ENCODE measurements around the gene TMEM214.
"Not testable (repeated sequence)": the region's sequence is repeated elsewhere in the genome, so short reads cannot be mapped to it uniquely, and the experiment has no call there.

TMEM214 gene

GRCh38 chr2:27073782-27074181 is 41.0 kb downstream of the TMEM214 start:
- TF ChIP-seq ELF4 (IDR thresholded peaks at IDR 0.05) (no peak), SUZ12 (IDR thresholded peaks at IDR 0.05) (no peak), CTBP1 (IDR thresholded peaks at IDR 0.05; ENCODE audit: borderline replicate concordance) (no peak), TARDBP (IDR thresholded peaks at IDR 0.05) (no peak), ZNF384 (IDR thresholded peaks at IDR 0.05) (no peak), FOXK2 (IDR thresholded peaks at IDR 0.05) (no peak), PKNOX1 (IDR thresholded peaks at IDR 0.05) (no peak), FOXA1 (IDR thresholded peaks at IDR 0.05) (no peak), FOXM1 (IDR thresholded peaks at IDR 0.05; ENCODE audit: borderline replicate concordance) (no peak), L3MBTL2 (conservative IDR thresholded peaks at IDR 0.05) (no peak), LEF1 (IDR thresholded peaks at IDR 0.05; ENCODE audit: borderline replicate concordance) (no peak), ARNT (IDR thresholded peaks at IDR 0.05) (no peak)
- DNase-seq (ENCODE audit: extremely low spot score), result no peak
- ChIA-PET CTCF (no interaction called here), POLR2A (interaction anchor here (4.5 to 5.2 kb wide), 2 partner anchors 9 to 21 kb away, joined by 76 to 91 read pairs; partner anchors contain the start of gene AGBL5)

- no peak for TF ChIP-seq BHLHE40 (IDR thresholded peaks at IDR 0.05; ENCODE audit: borderline replicate concordance)
- TF ChIP-seq FOXK2 (IDR thresholded peaks at IDR 0.05), result no peak
- TF ChIP-seq ELF4 (IDR thresholded peaks at IDR 0.05), result no peak
- TF ChIP-seq PKNOX1 (IDR thresholded peaks at IDR 0.05), result no peak
- TF ChIP-seq HDGF (IDR thresholded peaks at IDR 0.05; ENCODE audit: borderline replicate concordance), result no peak
- TF ChIP-seq ARNT (IDR thresholded peaks at IDR 0.05), result no peak
- TF ChIP-seq CTBP1 (IDR thresholded peaks at IDR 0.05; ENCODE audit: borderline replicate concordance), result no peak
- no peak for TF ChIP-seq SUZ12 (IDR thresholded peaks at IDR 0.05)
- no peak for TF ChIP-seq L3MBTL2 (conservative IDR thresholded peaks at IDR 0.05)
- no peak for TF ChIP-seq ZNF384 (IDR thresholded peaks at IDR 0.05)
- TF ChIP-seq FOXA1 (IDR thresholded peaks at IDR 0.05), result no peak
- TF ChIP-seq TARDBP (IDR thresholded peaks at IDR 0.05), result no peak
- TF ChIP-seq SP1 (IDR thresholded peaks at IDR 0.05), result no peak
- no peak for TF ChIP-seq LEF1 (IDR thresholded peaks at IDR 0.05; ENCODE audit: borderline replicate concordance)
- CTCF ChIA-PET, result no interaction called here
These were observed 42.2 kb downstream of the TMEM214 start for GRCh38 chr2:27074738-27075565.

GRCh38 chr2:27075566-27075871 is 42.8 kb downstream of the TMEM214 start:
- POLR2A ChIA-PET; CTCF ChIA-PET; DNase-seq (ENCODE audit: extremely low spot score): not testable (repeated sequence)

More at GRCh38 chr2:27074738-27075565, 42.2 kb downstream of the TMEM214 start:
- POLR2A ChIA-PET, result interaction anchor here (5.2 kb wide), 1 partner anchor 22 kb away, joined by 91 read pairs; the partner anchor contains the start of gene AGBL5
- DNase-seq (ENCODE audit: extremely low spot score), result no peak

GRCh38 chr2:27076323-27076722 is 43.6 kb downstream of the TMEM214 start:
- no peak for DNase-seq (ENCODE audit: extremely low spot score)
- ChIA-PET CTCF (no interaction called here), POLR2A (interaction anchor here (0.7 kb wide), 1 partner anchor 10 kb away, joined by 3 read pairs; the partner anchor contains the start of gene KHK)
- no peak for TF ChIP-seq ARNT (IDR thresholded peaks at IDR 0.05)

GRCh38 chr2:27077231-27077630 is 44.5 kb downstream of the TMEM214 start:
- TF ChIP-seq PKNOX1 (IDR thresholded peaks at IDR 0.05), result no peak
- TF ChIP-seq ZNF384 (IDR thresholded peaks at IDR 0.05), result no peak
- no peak for TF ChIP-seq FOXK2 (IDR thresholded peaks at IDR 0.05)
- no peak for TF ChIP-seq HDGF (IDR thresholded peaks at IDR 0.05; ENCODE audit: borderline replicate concordance)
- no peak for TF ChIP-seq SUZ12 (IDR thresholded peaks at IDR 0.05)
- TF ChIP-seq CTBP1 (IDR thresholded peaks at IDR 0.05; ENCODE audit: borderline replicate concordance), result no peak
- TF ChIP-seq BHLHE40 (IDR thresholded peaks at IDR 0.05; ENCODE audit: borderline replicate concordance), result no peak
- TF ChIP-seq SP1 (IDR thresholded peaks at IDR 0.05), result no peak
- no peak for TF ChIP-seq L3MBTL2 (conservative IDR thresholded peaks at IDR 0.05)
- TF ChIP-seq NFRKB (IDR thresholded peaks at IDR 0.05), result no peak
- TF ChIP-seq TARDBP (IDR thresholded peaks at IDR 0.05), result no peak
- no peak for TF ChIP-seq ELF4 (IDR thresholded peaks at IDR 0.05)
- DNase-seq (ENCODE audit: extremely low spot score), result no peak
- ChIA-PET POLR2A (interaction anchor here (0.7 kb wide), 1 partner anchor 9 kb away, joined by 3 read pairs; the partner anchor contains the start of gene KHK), CTCF (no interaction called here)

- no peak for DNase-seq (ENCODE audit: extremely low spot score)
- CTCF ChIA-PET, result no interaction called here
- TF ChIP-seq FOXK2 (IDR thresholded peaks at IDR 0.05) (no peak), FOXA1 (IDR thresholded peaks at IDR 0.05) (no peak), BHLHE40 (IDR thresholded peaks at IDR 0.05; ENCODE audit: borderline replicate concordance) (no peak), LEF1 (IDR thresholded peaks at IDR 0.05; ENCODE audit: borderline replicate concordance) (no peak)
- POLR2A ChIA-PET, result interaction anchor here (1.1 to 7.4 kb wide), 2 partner anchors 6 to 28 kb away, joined by 4 to 76 read pairs; partner anchors contain the start of genes AGBL5 and OST4
These were observed 45.8 kb downstream of the TMEM214 start, which contains the start of gene EMILIN1 for GRCh38 chr2:27078267-27079194. Gene EMILIN1, plus strand, starts transcription at chr2:27078615. Its CDS starts 451 bp downstream, at chr2:27079066.
